ENCODE data around the gene FLCN.
A peak's percentile ranks its signal among the peaks of the same experiment; 100 is the strongest.

The FLCN gene

GRCh38 chr17:17254036-17254435, 17.1 kb upstream of the FLCN start:
- peak in 1 of 2 experiments; percentile 29 for DNase-seq (ENCODE audit: low read depth in 1 of 2, low spot score in 1 of 2)
- TF ChIP-seq POLR2AphosphoS5 (IDR thresholded peaks at IDR 0.05; ENCODE audit: low read depth) (no peak), CTCF (IDR thresholded peaks at IDR 0.05; ENCODE audit: insufficient read depth, low read length) (no peak), REST (IDR thresholded peaks at IDR 0.05; ENCODE audit: insufficient replicate concordance, low read depth) (no peak), SPI1 (IDR thresholded peaks at IDR 0.05; ENCODE audit: borderline replicate concordance, low read depth) (no peak), GABPA (IDR thresholded peaks at IDR 0.05; ENCODE audit: low read depth) (no peak)
- no peak overlapping the region for H3K4me3 ChIP-seq (replicated peaks; ENCODE audit: insufficient read depth, low read length)
- no peaks in the 10 kb centered on the region for H3K27me3 ChIP-seq (ENCODE audit: insufficient read depth, poor library complexity, severe bottlenecking)
- H3K27ac ChIP-seq (replicated peaks): no peak overlapping the region

- TF ChIP-seq CTCF (IDR thresholded peaks at IDR 0.05; ENCODE audit: insufficient read depth, low read length) (no peak), POLR2AphosphoS5 (IDR thresholded peaks at IDR 0.05; ENCODE audit: low read depth) (no peak), GABPA (IDR thresholded peaks at IDR 0.05; ENCODE audit: low read depth) (no peak), REST (IDR thresholded peaks at IDR 0.05; ENCODE audit: insufficient replicate concordance, low read depth) (no peak), SPI1 (IDR thresholded peaks at IDR 0.05; ENCODE audit: borderline replicate concordance, low read depth) (no peak)
- no peaks in the 10 kb centered on the region for H3K27me3 ChIP-seq (ENCODE audit: insufficient read depth, poor library complexity, severe bottlenecking)
- H3K4me3 ChIP-seq (replicated peaks; ENCODE audit: insufficient read depth, low read length): no peak overlapping the region
- no peak overlapping the region for H3K27ac ChIP-seq (replicated peaks)
- no peak for DNase-seq (ENCODE audit: low read depth in 1 of 2, low spot score in 1 of 2)
These were observed 16.4 kb upstream of the FLCN start for GRCh38 chr17:17253406-17253805.

GRCh38 chr17:17252149-17252661, 15.2 kb upstream of the FLCN start:
- no peak overlapping the region for H3K27ac ChIP-seq (replicated peaks)
- no peaks in the 10 kb centered on the region for H3K27me3 ChIP-seq (ENCODE audit: insufficient read depth, poor library complexity, severe bottlenecking)
- no peak for DNase-seq (ENCODE audit: low read depth in 1 of 2, low spot score in 1 of 2)
- no peak overlapping the region for H3K4me3 ChIP-seq (replicated peaks; ENCODE audit: insufficient read depth, low read length)
- no peak for TF ChIP-seq REST (IDR thresholded peaks at IDR 0.05; ENCODE audit: insufficient replicate concordance, low read depth)
- TF ChIP-seq CTCF (IDR thresholded peaks at IDR 0.05; ENCODE audit: insufficient read depth, low read length): no peak
- no peak for TF ChIP-seq POLR2AphosphoS5 (IDR thresholded peaks at IDR 0.05; ENCODE audit: low read depth)
- no peak for TF ChIP-seq GABPA (IDR thresholded peaks at IDR 0.05; ENCODE audit: low read depth)
- TF ChIP-seq SPI1 (IDR thresholded peaks at IDR 0.05; ENCODE audit: borderline replicate concordance, low read depth): no peak
